Ascending aorta (tissue), 2 donors: ENCODE measurements around the gene IRF5. TPM values are rescaled to one million over a fixed set of nuclear protein-coding genes. Genes with fewer than 3 reads are reported as not detected.
A peak's percentile ranks its signal among the peaks of the same experiment; 100 is the strongest.
"Not testable (repeated sequence)": the region's sequence is repeated elsewhere in the genome, so short reads cannot be mapped to it uniquely, and the experiment has no call there.

Experiments
- DNase-seq, 2 donors: peaks; one replicate each; pipeline ENCODE4 v3.0.0-alpha.2; 2019; ENCODE audit warnings: low spot score in 2 of 2
- H3K27ac ChIP-seq, 2 donors: fragments of 200-600 bp; sonication (generic); one replicate each; pipeline ENCODE4 v1.5.1; 2016 to 2017; ENCODE audit warnings: mild to moderate bottlenecking in 1 of 2
- H3K27me3 ChIP-seq: fragments of 200-600 bp; sonication (generic); one replicate; pipeline ENCODE4 v1.5.1; 2017
- H3K36me3 ChIP-seq, 2 donors: fragments of 200-600 bp; sonication (generic); one replicate each; pipeline ENCODE4 v1.5.1; 2016
- H3K4me1 ChIP-seq, 2 donors: fragments of 200-600 bp; sonication (generic); one replicate each; pipeline ENCODE4 v1.5.1; 2016 to 2017; ENCODE audit warnings: mild to moderate bottlenecking in 1 of 2
- H3K4me3 ChIP-seq, 2 donors: fragments of 200-600 bp; sonication (generic); one replicate each; pipeline ENCODE4 v1.5.1; 2016 to 2017; ENCODE audit warnings: mild to moderate bottlenecking in 1 of 2
- H3K9me3 ChIP-seq, 2 donors: fragments of 200-600 bp; sonication (generic); one replicate each; pipeline ENCODE4 v1.5.1; 2016
- CTCF ChIP-seq, 3 experiments: fragments of 200-600 bp in 2 of 3; fragments of 450-650 bp in 1 of 3; sonication (generic) in 2 of 3; IDR thresholded peaks; one replicate each; pipeline ENCODE4 v1.5.1; 2016 to 2019; ENCODE audit warnings: antibody characterized with exemption in 3 of 3, mild to moderate bottlenecking in 1 of 3, moderate library complexity in 1 of 3
- intact Hi-C: fragments of 100-400 bp; cut with DNase I; formaldehyde crosslinking; loops from one replicate; pipeline ENCODE4 v1.15.1; 2023
- total RNA-seq: library from RNA; depleted of rRNA; stranded (reverse); fragments of >200 nt; gene quantifications from one replicate; pipeline ENCODE4 v1.1.0, GENCODE V29; 2016

IRF5 gene
- total RNA-seq, 1 donor from 2014 or later = not detected

- intact Hi-C loops = no loop called here
- peak overlapping the region; percentile 31 to 56 for H3K4me3 ChIP-seq
- no peaks in the 10 kb centered on the region for H3K9me3 ChIP-seq
- H3K4me1 ChIP-seq = peaks cover 0 to 2% of the 10 kb centered on the region in 2 donors
- DNase-seq = peak in 1 of 2 donors; percentile 61
- no peaks in the 10 kb centered on the region for H3K36me3 ChIP-seq
- no peak for TF ChIP-seq CTCF (IDR thresholded peaks at IDR 0.05)
- no peaks in the 10 kb centered on the region for H3K27me3 ChIP-seq
- H3K27ac ChIP-seq = no peak overlapping the region
Measured at GRCh38 chr7:128909625-128910568, 27.8 kb upstream of the IRF5 start.

GRCh38 chr7:128910569-128910945 is 27.2 kb upstream of the IRF5 start, which contains the start of gene KCP:
TSS of gene KCP (minus strand) at chr7:128910709. CDS start at chr7:128910676, 33 bp downstream.
- Histone ChIP-seq H3K36me3 (no peaks in the 10 kb centered on the region), H3K4me3 (peak within 1 kb of the TSS; percentile 31 to 56), H3K4me1 (peaks cover 2% of the 10 kb centered on the region in 2 donors), H3K9me3 (no peaks in the 10 kb centered on the region), H3K27ac (no peak within 1 kb of the TSS), H3K27me3 (no peaks in the 10 kb centered on the region)
- intact Hi-C loops = no loop called here
- no peak for TF ChIP-seq CTCF (IDR thresholded peaks at IDR 0.05)
- peak in 1 of 2 donors; percentile 60 for DNase-seq

DNA sequence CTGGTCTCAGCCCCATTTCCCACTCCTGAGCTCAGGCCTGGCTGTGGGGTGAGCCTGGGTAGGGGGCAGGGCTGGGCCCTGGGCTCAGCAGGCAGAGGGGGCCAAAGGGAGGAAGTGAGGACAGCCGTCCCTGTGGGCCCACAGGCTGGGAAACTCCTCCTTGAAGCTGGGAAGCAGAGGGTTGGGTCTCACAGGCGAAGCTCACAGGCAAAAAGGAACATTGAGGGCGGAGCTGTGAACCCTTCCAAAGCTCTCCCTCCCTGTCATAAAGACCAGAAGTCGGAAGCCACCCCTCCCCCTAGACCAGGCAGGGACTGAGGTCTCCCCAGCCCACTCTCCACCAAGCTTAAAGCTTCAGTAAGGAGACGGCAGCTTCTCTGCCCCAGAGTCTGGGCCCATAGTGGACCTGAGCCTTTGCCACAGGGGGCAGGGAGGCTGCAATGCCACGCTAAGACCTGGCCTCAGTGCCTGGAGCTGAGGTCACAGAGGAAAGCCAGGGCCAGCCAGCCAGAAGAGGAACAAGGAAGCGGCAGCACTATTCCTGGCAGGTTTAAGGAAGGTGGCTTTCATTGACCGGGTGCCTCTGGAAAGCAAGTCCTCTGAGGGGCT is 26.2 kb upstream of the IRF5 start:
- Histone ChIP-seq H3K4me3 (no peak overlapping the region), H3K4me1 (peaks cover 2 to 6% of the 10 kb centered on the region in 2 donors), H3K27me3 (no peaks in the 10 kb centered on the region), H3K36me3 (no peaks in the 10 kb centered on the region), H3K9me3 (no peaks in the 10 kb centered on the region), H3K27ac (no peak overlapping the region)
- no peak for TF ChIP-seq CTCF (IDR thresholded peaks at IDR 0.05)
- intact Hi-C loops = no loop called here
- DNase-seq = peak in 1 of 2 donors; percentile 67

GRCh38 chr7:128912281-128912680 is 25.4 kb upstream of the IRF5 start:
- H3K27me3 ChIP-seq = no peaks in the 10 kb centered on the region
- no peaks in the 10 kb centered on the region for H3K36me3 ChIP-seq
- H3K4me1 ChIP-seq = peaks cover 2 to 6% of the 10 kb centered on the region in 2 donors
- H3K9me3 ChIP-seq = no peaks in the 10 kb centered on the region
- TF ChIP-seq CTCF (IDR thresholded peaks at IDR 0.05) = no peak
- peak in 1 of 2 donors; percentile 50 for DNase-seq
- no peak overlapping the region for H3K4me3 ChIP-seq
- intact Hi-C loops = no loop called here
- H3K27ac ChIP-seq = no peak overlapping the region

DNA sequence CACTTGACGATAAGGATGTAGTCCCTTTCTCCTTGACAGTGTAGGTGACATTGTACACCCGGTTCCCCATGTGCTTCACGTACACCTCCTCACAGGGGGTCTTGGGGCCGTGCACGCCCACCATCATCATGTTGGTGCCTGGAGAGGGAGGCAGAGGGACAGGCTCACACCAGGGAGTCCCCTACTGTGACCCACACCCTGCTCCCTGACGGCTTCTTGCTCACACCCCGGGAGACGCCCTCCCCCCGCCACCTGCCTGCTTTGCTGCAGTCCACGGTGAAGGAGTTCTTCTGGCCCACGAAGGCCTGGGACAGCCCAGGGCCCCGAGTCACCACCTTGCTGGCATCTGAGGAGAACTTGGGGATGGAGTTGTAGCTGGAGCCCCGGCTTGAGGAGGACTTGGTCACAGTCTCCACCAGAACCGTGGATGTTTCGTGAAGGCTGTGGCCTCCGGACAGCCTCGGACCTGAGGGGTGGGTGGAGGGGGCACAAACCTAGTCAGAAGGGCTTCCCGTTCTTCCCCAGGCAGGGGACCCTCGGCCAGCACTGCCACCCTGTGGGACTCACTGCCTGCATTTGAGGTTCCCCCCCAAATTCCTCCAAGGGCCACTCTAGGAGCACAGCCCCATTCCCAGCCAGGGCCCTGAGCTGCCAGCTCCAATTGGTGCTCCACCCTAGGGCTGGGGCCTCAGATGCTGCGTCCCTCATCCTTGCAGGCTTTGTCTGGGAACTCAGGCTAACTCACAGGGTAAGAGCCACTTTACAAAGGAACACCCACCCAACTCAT is 24.8 kb upstream of the IRF5 start:
- intact Hi-C loops, H3K4me3 ChIP-seq, H3K27ac ChIP-seq, H3K27me3 ChIP-seq, H3K4me1 ChIP-seq, H3K9me3 ChIP-seq, H3K36me3 ChIP-seq: not testable (repeated sequence)
- peak in 1 of 2 donors; percentile 31 for DNase-seq
